CD14-positive monocyte (primary cell): ENCODE measurements around the gene FOXB2. TPM values are rescaled to one million over a fixed set of nuclear protein-coding genes. Genes with fewer than 3 reads are reported as not detected.

Source experiments
- DNase-seq, 3 donors: peaks; one replicate each; pipeline ENCODE4 v3.0.0-alpha.2; 2011 to 2022
- H2AFZ ChIP-seq: 2 replicates; pipeline ENCODE4 v1.6.0; 2012; ENCODE audit warnings: mild to moderate bottlenecking, low read depth, low read length, inconsistent platforms; ENCODE audit not compliant: insufficient read depth, poor library complexity, severe bottlenecking
- H3K27ac ChIP-seq, 2 donors: 1 replicate in 1 of 2; 2 replicates in 1 of 2; pipeline ENCODE4 v1.5.1; 2012 to 2013; ENCODE audit warnings: low read length in 2 of 2, control low read depth in 1 of 2, inconsistent platforms in 1 of 2, low read depth in 1 of 2, mild to moderate bottlenecking in 1 of 2
- H3K27me3 ChIP-seq, 2 donors: one replicate each; pipeline versions ENCODE4 v1.6.0 to v1.6.1; 2011 to 2013; ENCODE audit warnings: low read length in 2 of 2; ENCODE audit not compliant: control insufficient read depth in 2 of 2, insufficient read depth in 2 of 2
- H3K36me3 ChIP-seq, 2 donors: replicated peaks in 1 of 2; 1 replicate in 1 of 2; 2 replicates in 1 of 2; pipeline versions ENCODE4 v1.5.1 to v1.6.1; 2012 to 2013; ENCODE audit warnings: low read length in 2 of 2, control low read depth in 1 of 2, inconsistent platforms in 1 of 2, mild to moderate bottlenecking in 1 of 2; ENCODE audit not compliant: insufficient read depth in 2 of 2, control insufficient read depth in 1 of 2
- H3K4me1 ChIP-seq, 2 donors: 1 replicate in 1 of 2; 2 replicates in 1 of 2; pipeline versions ENCODE4 v1.5.1 to v1.6.1; 2012 to 2013; ENCODE audit warnings: low read length in 2 of 2, control low read depth in 1 of 2, inconsistent platforms in 1 of 2, mild to moderate bottlenecking in 1 of 2, moderate library complexity in 1 of 2; ENCODE audit not compliant: insufficient read depth in 2 of 2, control insufficient read depth in 1 of 2
- H3K4me2 ChIP-seq: replicated peaks from 2 replicates; pipeline ENCODE3; 2012; ENCODE audit warnings: low read length, moderate library complexity, mild to moderate bottlenecking; ENCODE audit not compliant: poor library complexity, severe bottlenecking; ENCODE audit errors: extremely low read depth
- H3K4me3 ChIP-seq, 3 experiments: fragments of 200-600 bp in 1 of 3; sonication (generic) in 1 of 3; replicated peaks in 1 of 3; 1 replicate in 2 of 3; 2 replicates in 1 of 3; pipeline ENCODE4 v1.5.1; 2011 to 2013; ENCODE audit warnings: low read length in 3 of 3, mild to moderate bottlenecking in 3 of 3, control low read depth in 2 of 3, low read depth in 2 of 3, inconsistent platforms in 1 of 3, moderate library complexity in 1 of 3
- H3K79me2 ChIP-seq: 2 replicates; pipeline ENCODE4 v1.6.0; 2012; ENCODE audit warnings: mild to moderate bottlenecking, control low read depth, inconsistent platforms, low read length, moderate library complexity; ENCODE audit not compliant: insufficient read depth
- H3K9ac ChIP-seq: 2 replicates; pipeline ENCODE4 v1.6.0; 2017; ENCODE audit warnings: low read length, mild to moderate bottlenecking; ENCODE audit not compliant: insufficient read depth, poor library complexity, severe bottlenecking
- H3K9me3 ChIP-seq, 2 donors: replicated peaks in 1 of 2; 1 replicate in 1 of 2; 2 replicates in 1 of 2; pipeline versions ENCODE4 v1.5.1 to v1.6.1; 2012 to 2013; ENCODE audit warnings: low read length in 2 of 2, control low read depth in 1 of 2; ENCODE audit not compliant: control insufficient read depth in 1 of 2, insufficient read depth in 1 of 2
- H4K20me1 ChIP-seq: 2 replicates; pipeline ENCODE4 v1.6.0; 2012; ENCODE audit warnings: mild to moderate bottlenecking, low read length, control low read depth, moderate library complexity; ENCODE audit not compliant: insufficient read depth
- H3K27ac Mint-ChIP-seq, 7 donors: one replicate each; pipeline ENCODE4 v1.8.0; 2020; ENCODE audit warnings: mild to moderate bottlenecking in 7 of 7, mixed read lengths in 7 of 7, moderate library complexity in 6 of 7, inconsistent platforms in 2 of 7
- H3K27me3 Mint-ChIP-seq, 3 donors: one replicate each; pipeline ENCODE4 v1.8.0; 2021 to 2022; ENCODE audit warnings: low read depth in 3 of 3, mild to moderate bottlenecking in 3 of 3, mixed read lengths in 3 of 3, moderate library complexity in 3 of 3, inconsistent platforms in 1 of 3
- H3K36me3 Mint-ChIP-seq, 2 donors: one replicate each; pipeline ENCODE4 v1.8.0; 2020; ENCODE audit warnings: mixed read lengths in 2 of 2, inconsistent platforms in 1 of 2, mild to moderate bottlenecking in 1 of 2
- H3K4me1 Mint-ChIP-seq: one replicate; pipeline ENCODE4 v1.8.0; 2020; ENCODE audit warnings: mild to moderate bottlenecking, mixed read lengths
- H3K4me3 Mint-ChIP-seq, 2 donors: one replicate each; pipeline ENCODE4 v1.8.0; 2020; ENCODE audit warnings: mild to moderate bottlenecking in 2 of 2, mixed read lengths in 2 of 2, moderate library complexity in 1 of 2
- H3K9me3 Mint-ChIP-seq, 7 donors: one replicate each; pipeline ENCODE4 v1.8.0; 2020 to 2022; ENCODE audit warnings: mixed read lengths in 7 of 7, mild to moderate bottlenecking in 6 of 7, moderate library complexity in 6 of 7, inconsistent platforms in 2 of 7
- CTCF ChIP-seq: fragments of 200-600 bp; IDR thresholded peaks from one replicate; pipeline ENCODE4 v1.8.0; 2022; ENCODE audit warnings: antibody characterized with exemption, mild to moderate bottlenecking
- WGBS: methylation state at CpG from one replicate; pipeline ENCODE4 v1.1.5; 2013; ENCODE audit warnings: missing lambda C conversion rate; ENCODE audit not compliant: insufficient coverage; 5-methylcytosine and 5-hydroxymethylcytosine counted together
- intact Hi-C, 2 donors: fragments of 100-400 bp; cut with micrococcal nuclease; formaldehyde crosslinking; loops; one replicate each; pipeline versions ENCODE4 v1.15.0 to v1.15.1; 2023
- polyA plus RNA-seq, 3 donors: library from polyadenylated mRNA; depleted of rRNA in 1 of 3; unstranded in 2 of 3; stranded (reverse) in 1 of 3; fragments of 300-500 nt in 2 of 3; fragments of >200 nt in 1 of 3; fragmentation: Illumina TruSeq in 2 of 3; gene quantifications; 1 replicate in 2 of 3; 2 replicates in 1 of 3; pipeline ENCODE4 v1.2.3, GENCODE V29; 2012 to 2021

Gene FOXB2
- polyA plus RNA-seq, 3 donors: not detected

- Histone ChIP-seq H3K9ac (no peak overlapping the region), H3K79me2 (no peaks in the 10 kb centered on the region), H3K36me3 (no peaks in the 10 kb centered on the region), H3K4me2 (no peak overlapping the region), H3K4me1 (peaks cover 4 to 14% of the 10 kb centered on the region in 2 donors), H3K27ac (no peak overlapping the region), H3K27me3 (peaks cover 79 to 95% of the 10 kb centered on the region in 2 donors), H3K9me3 (peaks cover 0 to 67% of the 10 kb centered on the region in 2 donors), H2AFZ (no peak overlapping the region), H4K20me1 (no peaks in the 10 kb centered on the region), H3K4me3 (no peak overlapping the region)
- Mint-ChIP-seq H3K27me3 (peaks cover 95 to 99% (median 98%) of the 10 kb centered on the region in 3 donors), H3K27ac (no peak overlapping the region), H3K36me3 (peaks cover 0 to 10% of the 10 kb centered on the region in 2 donors), H3K4me3 (peak overlapping the region in 1 of 2 donors; percentile 86), H3K9me3 (peaks cover 0 to 26% (median 6%) of the 10 kb centered on the region in 7 donors), H3K4me1 (peaks cover 34% of the 10 kb centered on the region)
- TF ChIP-seq CTCF: no peak
- DNase-seq: no peak
- WGBS: 6% methylated on average over 47 of the region's 47 CpGs
- intact Hi-C loops: no loop called here
Observed at GRCh38 chr9:77016526-77017504, 2.6 kb upstream of the FOXB2 start.

GRCh38 chr9:77017505-77017894 lies 2.0 kb upstream of the FOXB2 start:
- Histone ChIP-seq H3K4me2 (no peak overlapping the region), H4K20me1 (no peaks in the 10 kb centered on the region), H3K9ac (no peak overlapping the region), H3K9me3 (peaks cover 0 to 67% of the 10 kb centered on the region in 2 donors), H2AFZ (no peak overlapping the region), H3K27me3 (peaks cover 79 to 95% of the 10 kb centered on the region in 2 donors), H3K4me3 (no peak overlapping the region), H3K79me2 (no peaks in the 10 kb centered on the region), H3K36me3 (no peaks in the 10 kb centered on the region), H3K27ac (no peak overlapping the region), H3K4me1 (peaks cover 4 to 7% of the 10 kb centered on the region in 2 donors)
- Mint-ChIP-seq H3K4me1 (peaks cover 34% of the 10 kb centered on the region), H3K4me3 (peak overlapping the region in 1 of 2 donors; percentile 86), H3K27me3 (peaks cover 95 to 99% (median 98%) of the 10 kb centered on the region in 3 donors), H3K9me3 (peaks cover 0 to 30% (median 8%) of the 10 kb centered on the region in 7 donors), H3K36me3 (peaks cover 0 to 9% of the 10 kb centered on the region in 2 donors), H3K27ac (no peak overlapping the region)
- 10% methylated on average over 5 of the region's 5 CpGs for WGBS
- TF ChIP-seq CTCF: no peak
- DNase-seq: no peak
- intact Hi-C loops: no loop called here
